ACC112 (cell line): ENCODE data around the gene CIAO1.
"Not testable (repeated sequence)": the region's sequence is repeated elsewhere in the genome, so short reads cannot be mapped to it uniquely, and the experiment has no call there.

Experiments used
- H2AFZ ChIP-seq: fragments of 200-600 bp; sonication (generic); one replicate; pipeline ENCODE4 v1.6.0; 2017; ENCODE audit warnings: antibody characterized with exemption, low read length; ENCODE audit not compliant: unreplicated experiment
- H3K27ac ChIP-seq: fragments of 200-600 bp; sonication (generic); 2 replicates; pipeline ENCODE4 v1.5.1; 2014; ENCODE audit warnings: low read depth, mild to moderate bottlenecking, antibody characterized with exemption, low read length, moderate library complexity
- H3K27me3 ChIP-seq: fragments of 200-600 bp; sonication (generic); 2 replicates; pipeline ENCODE4 v1.6.1; 2014; ENCODE audit warnings: mild to moderate bottlenecking, antibody characterized with exemption, low read length, moderate library complexity, mixed read lengths; ENCODE audit not compliant: insufficient read depth
- H3K36me3 ChIP-seq: fragments of 200-600 bp; sonication (generic); 2 replicates; pipeline ENCODE4 v1.6.1; 2016; ENCODE audit warnings: mild to moderate bottlenecking, antibody characterized with exemption, low read length, moderate library complexity, mixed read lengths; ENCODE audit not compliant: insufficient read depth
- H3K4me1 ChIP-seq: fragments of 200-600 bp; sonication (generic); one replicate; pipeline ENCODE4 v1.6.1; 2016; ENCODE audit warnings: low read length, mixed read lengths; ENCODE audit not compliant: insufficient read depth, unreplicated experiment, control insufficient read depth
- H3K4me3 ChIP-seq: fragments of 200-600 bp; sonication (generic); 2 replicates; pipeline ENCODE4 v1.5.1; 2014; ENCODE audit warnings: mild to moderate bottlenecking, low read depth, low read length
- H3K79me2 ChIP-seq: fragments of 200-600 bp; sonication (generic); one replicate; pipeline ENCODE4 v1.6.0; 2016; ENCODE audit warnings: low read length; ENCODE audit not compliant: control insufficient read depth, unreplicated experiment, insufficient read depth

CIAO1 gene

DNA sequence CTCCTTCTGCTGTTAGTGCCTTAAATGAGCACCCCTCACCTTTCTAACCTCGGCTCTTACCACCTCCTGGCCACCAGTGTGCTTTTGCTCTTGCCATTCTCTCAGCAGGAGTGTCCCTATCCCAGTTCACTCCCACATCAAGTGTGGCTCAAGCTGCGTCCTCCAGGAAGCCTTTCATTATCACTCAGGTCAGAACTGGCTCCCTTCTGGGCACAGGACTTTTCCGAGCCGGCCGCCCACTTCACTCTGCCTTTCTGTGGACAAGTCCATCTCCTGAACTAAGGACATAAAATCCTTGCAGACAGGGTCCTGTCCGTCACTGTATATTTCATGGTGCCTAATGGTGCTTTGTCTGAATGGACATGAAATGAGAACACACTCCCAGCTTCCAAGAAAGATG is 15.8 kb upstream of the CIAO1 start:
- no peak overlapping the region for H3K4me3 ChIP-seq
- H3K27me3 ChIP-seq: no peaks in the 10 kb centered on the region
- no peaks in the 10 kb centered on the region for H3K79me2 ChIP-seq
- H2AFZ ChIP-seq: no peak overlapping the region
- no peak overlapping the region for H3K27ac ChIP-seq
- H3K4me1 ChIP-seq: peaks cover 25% of the 10 kb centered on the region
- 0 out of 2 replicates have a peak, but pooled peaks cover 1% of the 10 kb centered on the region for H3K36me3 ChIP-seq

DNA sequence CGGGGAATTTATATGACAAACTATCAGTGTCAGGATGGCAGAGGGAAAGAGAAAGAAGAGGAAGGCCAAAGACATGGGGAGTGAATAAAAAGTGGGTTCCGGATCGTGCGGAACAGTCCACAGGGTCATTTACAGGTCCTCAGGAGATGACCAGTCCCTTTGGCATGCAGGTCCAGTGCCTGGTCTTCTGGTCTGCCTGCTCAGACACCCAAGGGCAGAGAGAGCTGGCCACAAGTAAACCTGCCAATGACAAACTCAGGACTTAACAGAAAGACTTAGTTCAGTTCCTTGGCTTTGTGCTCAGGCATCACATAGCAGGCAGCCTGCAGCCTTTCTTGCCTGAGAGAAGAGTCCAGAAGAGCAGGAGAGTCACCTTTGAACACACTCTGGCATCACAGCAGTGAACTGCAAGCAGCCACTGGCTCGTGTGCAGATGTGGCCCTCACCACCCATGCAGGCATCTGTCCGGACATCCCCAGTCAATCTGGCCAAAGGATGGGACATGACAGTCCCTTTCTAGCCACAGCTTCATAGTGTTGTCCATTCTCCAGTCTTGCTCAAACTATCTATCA is 14.2 kb upstream of the CIAO1 start:
- Histone ChIP-seq H3K27ac (peak overlapping the region; percentile 58), H3K36me3 (0 out of 2 replicates have a peak, but pooled peaks cover 6% of the 10 kb centered on the region), H3K4me1 (peaks cover 16% of the 10 kb centered on the region), H3K27me3 (no peaks in the 10 kb centered on the region), H2AFZ (no peak overlapping the region), H3K79me2 (peaks cover 3% of the 10 kb centered on the region), H3K4me3 (no peak overlapping the region)

DNA sequence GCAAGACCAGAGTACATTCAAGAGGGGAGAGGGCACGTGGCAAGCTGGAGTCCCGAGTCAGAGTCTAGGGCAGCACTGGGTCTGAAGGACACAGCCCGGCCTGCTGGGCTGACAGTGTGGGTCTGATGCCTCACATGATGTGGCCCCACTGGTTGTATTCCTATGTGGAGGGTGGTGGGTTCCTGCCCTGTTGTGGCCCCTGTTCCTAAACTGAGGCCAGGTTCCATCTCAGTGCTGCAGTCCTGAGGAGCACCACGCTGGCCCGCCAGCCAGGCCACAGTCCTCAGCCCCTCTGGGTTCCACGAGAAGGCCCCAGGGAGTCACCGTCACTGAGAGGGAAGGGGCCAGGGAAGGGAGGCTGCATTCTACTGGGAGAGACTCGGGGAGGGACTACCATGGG is 13.5 kb upstream of the CIAO1 start:
- Histone ChIP-seq H3K27ac (peak overlapping the region; percentile 10; the same call in 1 of the 2 replicates), H3K4me3 (no peak overlapping the region), H3K36me3 (0 out of 2 replicates have a peak, but pooled peaks cover 6% of the 10 kb centered on the region), H3K79me2 (peaks cover 6% of the 10 kb centered on the region), H3K27me3 (no peaks in the 10 kb centered on the region), H3K4me1 (peaks cover 16% of the 10 kb centered on the region), H2AFZ (no peak overlapping the region)

DNA sequence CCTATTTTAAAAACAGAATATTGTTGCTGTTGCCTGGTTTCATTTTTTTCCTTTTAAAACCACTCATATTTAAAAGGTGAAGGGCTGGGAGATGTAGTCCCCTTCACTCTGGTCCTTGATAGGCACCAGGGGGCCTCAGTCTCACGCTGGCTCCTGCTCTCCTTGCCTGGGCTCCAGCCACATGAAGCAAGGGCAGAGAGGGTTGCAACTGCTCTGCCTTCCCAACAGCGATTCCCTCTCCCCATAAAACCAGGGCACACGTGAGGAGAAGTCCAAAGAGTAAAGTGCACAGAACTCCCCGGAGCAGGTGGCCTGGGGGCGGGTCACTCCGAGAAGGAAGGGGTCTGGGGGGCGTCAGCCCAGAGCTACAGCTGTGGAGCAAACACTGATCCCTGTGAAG is 13.0 kb upstream of the CIAO1 start:
- H3K79me2 ChIP-seq: peaks cover 10% of the 10 kb centered on the region
- H3K27ac ChIP-seq: no peak overlapping the region
- 0 out of 2 replicates have a peak, but pooled peaks cover 6% of the 10 kb centered on the region for H3K36me3 ChIP-seq
- peaks cover 19% of the 10 kb centered on the region for H3K4me1 ChIP-seq
- H3K4me3 ChIP-seq: no peak overlapping the region
- no peaks in the 10 kb centered on the region for H3K27me3 ChIP-seq
- H2AFZ ChIP-seq: no peak overlapping the region

DNA sequence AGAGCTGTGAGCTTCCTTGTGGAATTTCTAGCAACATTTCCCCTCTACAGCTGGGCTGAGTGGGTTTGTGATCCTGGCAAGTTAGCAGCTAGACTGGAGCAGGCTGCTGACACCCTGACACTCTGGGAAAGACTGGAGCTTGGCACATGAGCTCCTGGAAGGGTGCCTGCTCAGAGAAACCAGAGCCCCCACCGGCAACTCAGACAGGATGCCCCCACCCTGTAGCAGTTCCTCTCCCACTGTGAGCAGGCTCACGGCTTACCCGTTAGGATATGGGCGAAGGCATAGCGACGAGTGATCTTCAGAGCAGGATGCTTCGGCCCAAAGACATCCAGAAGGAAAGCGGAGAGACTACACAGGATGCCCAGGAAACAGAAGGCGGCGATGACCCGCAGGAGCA is 11.5 kb upstream of the CIAO1 start:
- H3K27ac ChIP-seq: no peak overlapping the region
- peaks cover 35% of the 10 kb centered on the region for H3K4me1 ChIP-seq
- no peaks in the 10 kb centered on the region for H3K27me3 ChIP-seq
- no peak overlapping the region for H2AFZ ChIP-seq
- 0 out of 2 replicates have a peak, but pooled peaks cover 6% of the 10 kb centered on the region for H3K36me3 ChIP-seq
- H3K79me2 ChIP-seq: peaks cover 26% of the 10 kb centered on the region
- no peak overlapping the region for H3K4me3 ChIP-seq

DNA sequence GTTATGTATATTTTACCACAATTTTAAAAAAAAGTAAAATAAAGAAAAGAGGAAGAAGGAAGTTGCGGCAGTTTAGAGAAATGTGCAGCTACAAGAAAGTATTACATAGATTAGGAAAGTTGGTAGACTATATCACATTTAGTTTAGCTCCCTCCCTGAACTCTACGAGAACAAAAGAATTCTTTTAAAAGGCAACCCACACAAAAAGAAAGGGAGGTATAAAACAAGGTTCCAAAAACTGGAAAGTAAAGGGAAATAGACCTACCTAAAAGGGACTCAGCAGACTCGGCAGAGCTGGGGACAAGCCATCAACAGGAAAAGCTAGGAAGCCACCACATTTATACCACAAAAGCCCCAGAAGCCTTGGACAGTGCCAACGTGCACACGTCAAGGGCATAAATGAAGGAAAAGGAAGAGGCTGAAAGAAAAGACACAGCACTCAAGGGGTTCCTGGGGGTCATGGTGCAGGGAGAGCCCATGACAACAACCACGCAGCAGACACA is 9.4 kb upstream of the CIAO1 start:
- Histone ChIP-seq H3K4me1 (peaks cover 47% of the 10 kb centered on the region), H3K4me3 (no peak overlapping the region), H3K27ac (no peak overlapping the region)

DNA sequence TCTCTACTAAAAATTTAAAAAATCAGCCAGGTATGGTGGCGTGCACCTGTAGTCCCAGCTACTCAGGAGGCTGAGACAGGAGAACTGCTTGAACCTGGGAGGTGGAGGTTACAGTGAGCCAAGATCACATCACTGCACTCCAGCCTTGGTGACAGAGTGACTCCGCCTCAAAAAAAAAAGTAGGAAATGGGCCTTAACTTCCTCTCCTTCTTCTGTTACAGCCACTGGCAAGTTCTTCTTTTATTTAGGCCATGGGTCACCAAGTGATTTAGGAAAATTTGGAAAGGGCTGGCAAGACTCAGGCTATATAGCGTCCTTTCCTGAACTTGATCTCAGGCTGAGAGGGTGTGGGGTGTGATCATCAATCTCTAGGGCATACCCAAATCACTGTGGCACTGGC is 8.3 kb upstream of the CIAO1 start:
- H3K27me3 ChIP-seq, H3K36me3 ChIP-seq, H3K4me3 ChIP-seq, H2AFZ ChIP-seq: not testable (repeated sequence)
- Histone ChIP-seq H3K27ac (peak overlapping the region; percentile 54; the same call in 1 of the 2 replicates), H3K79me2 (peaks cover 45% of the 10 kb centered on the region), H3K4me1 (peaks cover 48% of the 10 kb centered on the region)

More for the DNA sequence above, 9.4 kb upstream of the CIAO1 start:
- H3K79me2 ChIP-seq: peaks cover 39% of the 10 kb centered on the region
- no peaks in the 10 kb centered on the region for H3K27me3 ChIP-seq
- no peak overlapping the region for H2AFZ ChIP-seq
- 0 out of 2 replicates have a peak, but pooled peaks cover 6% of the 10 kb centered on the region for H3K36me3 ChIP-seq

DNA sequence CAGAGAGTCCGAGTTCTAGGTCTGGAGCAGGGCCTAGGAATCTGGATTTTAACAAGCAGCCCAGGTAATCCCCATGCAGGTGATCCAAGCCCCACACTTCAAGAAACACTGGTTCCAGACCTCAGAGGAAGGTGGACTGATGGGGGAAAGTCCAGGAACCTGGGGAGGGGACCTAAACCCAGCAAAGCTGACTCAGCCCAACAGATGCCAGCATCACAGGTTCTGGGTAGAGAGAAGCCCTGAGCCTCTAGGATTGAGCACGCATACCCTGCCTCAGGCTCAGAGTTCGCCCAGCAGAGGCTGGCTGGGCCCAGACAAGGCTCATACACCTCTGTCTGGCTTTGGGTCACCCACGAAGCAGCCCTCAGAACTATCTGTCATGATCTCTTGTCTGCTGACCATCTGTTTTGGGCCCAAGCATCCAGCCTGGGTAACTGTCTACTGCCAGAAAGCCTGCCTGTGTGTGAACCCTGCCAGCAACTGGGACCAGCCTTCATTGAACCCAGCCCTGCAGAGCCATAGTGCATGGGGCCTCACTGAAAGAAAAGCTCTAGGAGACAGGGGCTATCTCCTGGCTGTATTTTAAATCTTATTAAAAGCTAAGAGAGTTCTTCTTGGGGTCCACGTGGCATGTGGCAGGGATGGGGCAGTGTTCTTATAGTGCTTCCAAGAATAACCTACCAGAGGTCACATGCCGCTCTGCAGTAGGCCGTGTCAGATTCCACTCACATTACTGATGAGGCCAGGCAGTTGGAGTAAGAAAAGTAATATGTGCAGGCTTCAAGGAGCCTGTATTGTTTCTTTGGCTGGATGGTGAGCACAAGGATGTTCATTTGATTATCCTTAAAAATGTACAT is 7.6 kb upstream of the CIAO1 start:
- no peak overlapping the region for H2AFZ ChIP-seq
- peaks cover 46% of the 10 kb centered on the region for H3K79me2 ChIP-seq
- peaks cover 48% of the 10 kb centered on the region for H3K4me1 ChIP-seq
- peak overlapping the region; percentile 54 for H3K27ac ChIP-seq
- no peaks in the 10 kb centered on the region for H3K27me3 ChIP-seq
- no peak overlapping the region for H3K4me3 ChIP-seq
- H3K36me3 ChIP-seq: 0 out of 2 replicates have a peak, but pooled peaks cover 6% of the 10 kb centered on the region

DNA sequence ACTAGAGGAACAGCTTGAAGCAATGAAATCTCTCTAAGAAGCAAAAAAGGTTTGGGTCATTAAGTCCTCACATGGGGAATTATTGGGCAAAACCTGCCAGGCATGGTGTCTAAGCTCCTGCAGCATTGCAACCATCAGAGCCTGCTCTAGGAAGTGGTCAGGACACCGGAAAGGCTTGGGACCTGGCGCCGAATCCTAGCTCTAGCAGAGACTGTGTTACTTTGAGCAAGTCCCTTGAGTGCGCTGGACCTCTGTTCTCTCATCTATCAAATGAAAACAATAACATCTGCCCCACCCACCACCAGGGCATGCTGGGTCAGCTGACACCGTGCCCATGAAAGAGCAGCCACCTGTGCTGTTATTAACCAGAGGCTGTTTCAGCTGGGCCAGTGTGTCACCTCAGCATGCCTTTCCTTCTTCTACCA is 6.5 kb upstream of the CIAO1 start:
- H3K36me3 ChIP-seq: 0 out of 2 replicates have a peak, but pooled peaks cover 6% of the 10 kb centered on the region
- H2AFZ ChIP-seq: no peak overlapping the region
- H3K79me2 ChIP-seq: peaks cover 57% of the 10 kb centered on the region
- H3K4me3 ChIP-seq: no peak overlapping the region
- peaks cover 57% of the 10 kb centered on the region for H3K4me1 ChIP-seq
- no peak overlapping the region for H3K27ac ChIP-seq
- H3K27me3 ChIP-seq: no peaks in the 10 kb centered on the region

DNA sequence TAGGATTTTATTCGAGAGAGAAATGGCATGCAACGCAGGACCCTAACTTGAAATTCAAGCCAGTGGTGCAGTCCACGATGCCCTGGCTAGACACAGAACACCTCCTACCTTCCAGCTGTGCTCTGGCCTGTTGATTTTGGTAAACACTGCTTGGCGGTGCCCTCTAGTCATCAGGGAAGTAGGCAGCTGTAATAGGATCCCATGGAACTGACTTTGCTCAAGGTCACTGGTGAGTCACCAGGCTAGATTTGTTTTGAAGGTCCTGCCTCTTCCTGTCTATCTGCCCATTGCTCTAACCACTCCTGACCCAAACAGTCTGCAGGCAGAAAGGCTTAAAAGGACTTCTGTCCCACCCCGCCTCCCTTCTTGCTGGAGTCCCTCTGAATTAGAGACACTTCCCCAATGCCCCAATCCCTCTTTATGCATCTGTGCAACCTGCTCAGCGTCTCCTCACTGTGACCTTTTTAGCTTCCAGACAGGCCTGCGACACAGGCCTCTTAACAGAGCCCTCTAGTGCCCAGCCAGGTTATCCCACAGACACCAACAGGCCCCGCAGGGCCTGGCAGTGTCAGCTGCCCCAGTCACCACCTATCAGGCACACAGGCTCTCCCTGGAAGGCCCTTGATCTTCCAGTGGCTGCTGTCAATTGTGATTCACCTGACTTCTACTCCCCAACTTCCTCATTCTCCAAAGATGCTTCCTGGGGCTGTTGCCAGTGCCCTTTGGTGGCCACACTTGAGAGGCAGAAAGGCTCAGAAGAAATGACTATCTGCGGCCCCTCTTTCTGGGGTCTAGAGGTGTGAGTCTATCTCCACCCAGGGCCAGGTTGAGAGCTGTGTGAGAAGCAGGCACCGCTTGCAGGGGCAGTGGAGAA is 5.4 kb upstream of the CIAO1 start:
- peaks cover 59% of the 10 kb centered on the region for H3K4me1 ChIP-seq
- H3K36me3 ChIP-seq: 0 out of 2 replicates have a peak, but pooled peaks cover 1% of the 10 kb centered on the region
- peak overlapping the region; percentile 35; the same call in 1 of the 2 replicates for H3K4me3 ChIP-seq
- H3K27ac ChIP-seq: peak overlapping the region; percentile 59
- H2AFZ ChIP-seq: no peak overlapping the region
- H3K27me3 ChIP-seq: no peaks in the 10 kb centered on the region
- H3K79me2 ChIP-seq: peaks cover 69% of the 10 kb centered on the region
